Measurements from ENCODE around the gene ADTRP.

ADTRP gene

DNA sequence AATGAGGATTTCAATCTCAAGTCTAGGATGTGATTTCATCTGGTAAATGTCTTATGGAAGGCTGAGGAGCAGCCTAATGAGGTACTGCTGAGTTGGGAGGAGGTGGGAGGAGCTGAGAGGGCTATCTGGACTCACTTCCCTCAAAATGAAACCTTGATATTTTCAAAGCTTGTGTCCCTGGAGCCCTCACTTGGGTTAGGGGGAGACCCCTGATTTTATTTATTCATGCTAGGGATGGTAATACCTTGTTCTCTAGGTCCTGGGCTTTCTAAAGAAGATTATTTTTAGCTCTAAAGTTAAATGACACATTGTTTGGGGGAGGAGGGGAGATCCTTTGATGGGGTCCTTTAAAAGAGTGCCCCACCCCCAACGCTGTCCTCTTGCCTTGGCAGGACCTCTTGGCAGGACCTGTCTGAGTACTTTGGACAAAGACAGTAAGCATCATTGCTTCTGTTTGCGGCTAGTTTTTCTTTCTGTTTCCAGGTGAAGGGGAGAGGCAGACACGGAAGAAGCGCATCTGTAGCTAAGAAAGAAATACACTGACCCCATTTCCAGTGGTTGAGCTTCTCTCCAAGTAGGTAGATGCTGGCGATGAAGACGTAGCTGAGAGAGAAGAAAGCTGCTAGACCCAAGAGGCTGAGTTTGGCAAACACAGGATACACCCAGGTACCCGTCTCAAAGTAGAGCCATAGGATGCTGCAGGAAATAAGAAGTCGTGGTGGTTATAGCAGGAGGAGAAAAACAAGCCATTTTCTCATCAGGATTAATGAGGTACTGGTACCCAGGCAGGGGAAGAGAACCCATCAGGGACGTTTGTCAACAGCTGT lies 55.6 kb downstream of the ADTRP start:
- DNase-seq: peak in 1 of 5 experiments; percentile 37

DNA sequence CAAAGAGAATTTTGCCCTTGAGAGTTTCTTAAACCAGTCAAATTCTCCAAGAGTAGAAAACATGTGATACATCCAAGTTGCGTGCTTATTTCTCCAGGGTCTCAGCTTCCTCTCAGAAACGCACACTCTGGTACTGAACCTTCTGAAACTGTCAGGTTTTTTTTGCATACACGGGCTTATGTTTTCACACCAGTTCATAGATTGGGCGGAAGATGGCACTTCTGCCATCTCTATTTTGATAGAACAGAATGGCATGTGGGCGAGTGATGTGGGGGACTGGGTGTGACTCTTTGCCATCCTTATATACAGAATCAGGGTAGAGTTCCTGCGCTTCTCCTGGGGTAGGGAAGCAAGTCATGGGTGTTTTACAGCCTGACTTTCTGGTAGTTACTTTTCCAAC lies 56.4 kb downstream of the ADTRP start:
- DNase-seq: peak in 1 of 5 experiments; percentile 61

DNA sequence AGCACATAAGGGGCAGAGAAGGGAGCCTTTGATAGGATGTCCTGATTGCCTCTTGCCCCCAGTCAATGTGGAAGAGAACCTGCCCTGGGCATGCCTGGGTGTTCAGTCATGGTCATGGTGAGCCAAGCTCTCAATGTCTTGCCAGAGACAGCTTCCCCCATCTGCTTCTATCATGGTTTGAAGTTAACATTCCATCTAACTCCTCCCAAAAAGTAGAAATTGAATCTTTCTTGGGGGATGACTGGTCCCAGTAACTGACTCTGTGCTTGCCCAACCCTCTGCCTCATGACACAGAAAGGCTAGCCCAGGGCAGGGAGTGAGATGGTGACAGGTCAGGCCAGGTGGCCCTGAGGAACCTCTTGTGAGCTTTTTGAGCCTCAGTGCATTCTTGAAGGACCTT lies 60.1 kb downstream of the ADTRP start:
- no peak for DNase-seq

DNA sequence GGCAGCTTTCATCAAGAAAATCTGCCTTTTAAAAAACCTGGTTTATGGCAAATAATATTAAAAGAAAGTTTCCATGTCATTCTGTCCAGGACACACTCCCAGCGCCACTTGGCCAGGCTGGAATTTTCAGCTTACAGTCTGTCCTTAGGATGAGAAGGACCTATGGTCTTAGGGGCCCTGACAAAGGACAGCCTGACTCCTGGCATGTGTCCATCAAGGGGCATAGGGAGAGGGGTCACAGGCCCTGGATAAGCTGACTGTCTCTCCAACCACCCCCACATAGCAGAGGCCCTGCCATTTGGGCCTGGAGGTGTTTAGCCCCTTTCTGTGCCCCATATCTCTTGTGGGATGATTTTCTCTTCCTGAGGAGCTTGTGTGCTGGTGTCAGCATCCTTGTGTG lies 60.6 kb downstream of the ADTRP start:
- no peak for DNase-seq

DNA sequence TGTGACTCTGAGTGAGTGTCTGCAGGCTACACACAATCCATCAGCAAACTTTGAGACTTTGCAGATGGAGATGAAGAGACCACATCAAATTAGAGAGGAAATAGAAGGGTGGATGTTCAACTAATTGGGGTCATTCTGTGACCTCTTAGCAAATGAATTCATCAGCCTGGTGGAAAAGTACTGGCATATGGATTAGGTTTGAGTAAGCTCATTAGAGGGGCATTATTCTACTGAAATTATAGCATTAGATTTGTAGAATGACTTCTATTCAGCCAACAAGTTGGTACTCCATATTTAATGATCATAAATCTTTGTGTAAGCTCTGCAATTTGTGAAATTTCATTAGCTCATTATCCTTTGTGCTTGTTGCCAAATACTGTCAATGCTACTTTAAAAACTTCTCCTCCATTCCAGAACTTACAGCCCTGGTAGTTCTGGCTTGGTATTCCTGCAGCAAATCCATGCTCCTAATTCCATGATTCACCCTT lies 63.8 kb downstream of the ADTRP start:
- no peak for DNase-seq

DNA sequence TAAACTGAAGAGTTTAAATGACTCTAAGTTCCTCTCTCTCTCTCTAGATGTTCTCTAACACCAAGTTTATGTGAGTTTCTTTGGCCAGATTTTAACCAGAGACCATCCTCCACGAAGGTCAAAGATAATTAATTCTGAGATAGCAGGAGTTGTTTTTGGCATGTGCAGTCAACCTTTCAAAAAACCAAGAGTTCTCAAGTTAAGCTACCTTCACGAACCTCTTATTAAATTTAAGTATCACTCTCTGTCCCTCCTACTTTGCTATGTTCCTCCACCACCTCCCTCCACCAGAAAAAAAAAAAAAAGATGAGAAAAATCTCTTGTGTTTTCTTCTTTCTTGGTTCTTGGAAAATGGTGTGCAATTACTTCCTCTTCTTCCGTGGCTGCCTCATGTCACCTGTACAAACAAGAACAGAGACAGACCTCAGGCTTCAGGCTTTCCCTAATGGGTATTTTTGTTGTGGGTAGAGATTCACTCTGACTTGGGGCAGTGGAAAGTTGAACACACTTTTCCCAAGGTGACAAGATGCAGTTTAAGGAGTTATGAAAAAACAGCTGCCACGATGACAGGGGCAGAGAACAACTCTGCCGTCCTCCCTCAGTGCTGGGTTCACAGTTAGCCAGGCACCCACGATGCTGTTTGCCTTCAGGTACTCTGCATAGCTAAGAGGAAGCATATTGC lies 64.3 kb downstream of the ADTRP start:
- DNase-seq: peak in 1 of 5 experiments; percentile 53

DNA sequence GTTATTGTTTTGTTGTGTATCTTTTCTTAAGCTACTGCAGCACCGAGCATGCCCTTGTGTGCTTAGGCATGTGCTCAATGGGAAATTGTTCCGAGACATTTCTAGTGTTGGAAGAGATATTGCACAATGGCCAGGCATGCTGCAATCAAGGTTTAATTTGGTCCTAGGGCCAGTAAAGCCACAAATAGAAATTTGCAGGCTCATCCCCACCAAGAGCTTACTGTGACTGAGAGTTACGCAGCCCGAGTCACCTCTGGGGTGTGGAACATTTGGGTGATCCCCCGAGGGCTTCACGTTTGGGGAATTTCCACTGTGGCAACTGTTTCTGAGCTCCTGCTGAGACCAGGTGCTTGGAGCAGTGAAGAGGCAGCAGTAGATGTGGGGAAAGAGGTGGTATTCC lies 65.8 kb downstream of the ADTRP start:
- no peak for DNase-seq

DNA sequence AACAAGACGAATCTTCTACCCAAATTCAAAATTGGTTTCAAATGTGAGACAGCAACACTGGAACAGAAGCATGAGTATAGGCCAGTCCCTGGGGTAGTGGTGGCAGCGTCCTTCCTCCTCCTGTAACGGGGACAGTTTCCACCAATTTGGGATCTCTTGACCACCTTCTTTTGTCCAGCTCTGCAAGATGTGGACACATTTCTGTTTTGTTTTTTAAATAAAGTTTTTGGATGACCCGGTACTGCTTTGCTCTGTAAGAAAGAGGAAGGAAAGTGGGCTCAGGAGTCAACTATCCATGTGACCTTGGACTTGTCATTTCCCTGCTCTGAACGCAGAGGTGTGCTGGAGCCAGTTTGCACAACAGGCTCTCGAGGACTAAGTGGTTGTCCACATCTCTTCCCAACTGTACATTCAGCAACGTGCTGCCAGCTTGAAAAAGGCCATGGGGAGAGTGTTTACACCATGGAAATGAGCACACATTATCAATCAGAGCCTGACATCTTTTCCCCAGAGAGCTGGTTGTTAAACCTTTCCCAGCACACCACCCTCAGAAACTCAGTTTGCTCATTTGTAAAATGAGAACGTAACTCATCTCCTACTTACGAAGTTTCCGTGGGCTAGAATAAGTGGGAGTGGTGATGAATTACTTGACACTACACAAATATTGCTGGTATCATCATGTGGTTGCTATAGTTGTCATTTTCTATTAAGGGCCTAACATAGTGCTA lies 66.5 kb downstream of the ADTRP start:
- DNase-seq: peak in 1 of 5 experiments; percentile 24

DNA sequence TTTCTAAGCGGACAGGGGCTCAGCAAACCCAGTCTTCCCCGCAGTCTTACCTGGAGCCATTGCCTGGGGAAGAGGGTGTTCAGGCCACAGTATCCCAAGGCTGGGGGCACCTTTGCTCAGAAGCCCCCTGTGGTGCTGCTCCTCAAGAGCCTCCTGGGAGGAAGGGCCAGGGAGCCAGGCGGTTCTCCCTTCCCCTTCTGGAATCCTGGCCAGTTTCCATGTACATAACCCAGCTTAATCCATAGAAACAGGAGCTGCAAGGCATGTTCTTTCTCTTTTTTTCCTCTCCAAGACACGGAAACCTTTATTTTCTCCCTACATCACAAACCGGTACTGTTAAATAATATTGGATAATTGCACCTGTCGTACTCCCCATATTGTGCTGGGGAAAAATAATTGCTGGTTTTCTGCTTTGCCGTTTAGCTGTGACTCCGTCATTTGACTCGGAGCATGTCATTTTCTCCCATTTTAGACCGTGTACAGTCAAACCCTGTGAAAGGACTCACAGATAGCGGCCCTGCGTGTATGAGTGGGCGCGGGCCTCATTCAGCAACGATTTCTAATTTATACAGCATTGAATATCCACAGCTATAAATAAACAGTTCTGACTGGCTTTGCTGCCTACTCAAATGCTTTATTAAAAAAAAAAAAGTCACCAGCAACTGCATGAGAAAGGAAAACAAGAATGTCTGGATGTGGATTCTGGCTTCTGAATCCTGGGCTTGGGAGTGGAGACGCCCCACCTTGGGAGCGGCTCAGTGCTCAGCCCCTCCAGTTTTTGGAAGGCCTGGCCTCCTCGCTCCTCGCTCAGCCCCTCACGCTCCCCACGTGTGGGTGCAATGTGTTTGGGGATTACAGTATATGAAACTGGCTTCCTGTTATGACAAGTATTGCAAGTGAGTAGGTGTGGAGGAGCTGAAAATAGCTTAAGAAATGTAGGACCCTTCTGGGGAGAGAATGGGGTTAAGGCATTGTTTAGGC lies 67.3 kb downstream of the ADTRP start:
- DNase-seq: peak in 2 of 5 experiments; percentile 71 to 80

DNA sequence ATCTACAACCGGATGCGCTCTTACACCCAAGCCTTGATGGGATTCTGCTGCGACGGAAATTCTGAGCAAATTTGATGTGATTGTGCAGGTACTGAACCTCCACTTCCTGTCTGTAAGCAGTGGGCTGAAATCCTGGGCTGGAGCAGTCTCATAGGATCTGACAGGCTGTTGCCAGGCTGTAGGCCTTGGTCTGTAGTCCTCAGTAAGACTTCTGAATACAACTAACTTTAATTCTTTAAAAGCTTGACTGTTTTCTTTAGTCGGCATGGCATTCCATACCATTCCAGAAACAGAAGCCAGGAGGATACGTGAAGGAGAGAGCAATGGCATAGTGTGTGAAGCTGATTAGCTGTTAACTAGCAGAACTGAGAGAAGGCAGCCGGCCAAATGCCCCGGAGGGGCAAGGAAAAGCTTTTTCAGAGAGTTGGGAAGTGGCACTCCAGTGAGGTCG lies 68.3 kb downstream of the ADTRP start:
- DNase-seq: peak in 2 of 5 experiments; percentile 15 to 88

DNA sequence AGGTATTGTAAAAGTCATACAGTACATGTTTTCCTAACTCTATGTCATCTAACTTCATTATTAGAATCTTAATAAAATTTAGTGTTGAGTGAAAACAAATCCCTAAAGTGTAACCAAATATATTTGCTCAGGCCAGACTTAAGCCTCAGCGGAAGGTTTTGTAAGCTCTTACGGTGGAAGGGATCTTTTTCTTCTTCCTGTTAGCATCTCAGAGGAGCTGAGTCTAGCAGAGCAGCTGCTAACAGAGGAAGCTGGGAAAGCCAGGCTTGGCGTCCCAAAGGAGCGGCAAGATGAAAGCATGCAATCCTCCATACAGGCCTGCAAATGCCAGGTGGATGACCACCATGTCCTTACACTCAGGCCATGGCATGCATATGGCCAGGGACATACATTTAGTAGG lies 72.4 kb downstream of the ADTRP start:
- DNase-seq: no peak

DNA sequence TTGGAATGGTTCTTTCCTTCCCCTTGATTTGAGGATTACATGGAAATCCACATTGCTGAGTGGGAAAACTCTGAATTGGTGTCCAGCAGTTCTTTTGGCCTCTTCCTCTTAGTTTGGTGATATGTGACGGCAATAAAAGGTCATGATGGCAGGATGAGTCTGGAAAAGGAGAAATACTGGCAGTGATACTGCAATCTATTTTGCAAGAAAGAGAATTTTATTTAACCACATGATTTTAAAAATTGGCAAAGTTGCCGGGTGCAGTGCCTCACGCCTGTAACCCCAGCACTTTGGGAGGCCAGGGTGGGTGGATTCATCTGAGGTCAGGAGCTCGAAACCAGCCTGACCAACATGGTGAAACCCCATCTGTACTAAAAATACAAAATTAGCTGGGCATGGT lies 73.1 kb downstream of the ADTRP start:
- no peak for DNase-seq

DNA sequence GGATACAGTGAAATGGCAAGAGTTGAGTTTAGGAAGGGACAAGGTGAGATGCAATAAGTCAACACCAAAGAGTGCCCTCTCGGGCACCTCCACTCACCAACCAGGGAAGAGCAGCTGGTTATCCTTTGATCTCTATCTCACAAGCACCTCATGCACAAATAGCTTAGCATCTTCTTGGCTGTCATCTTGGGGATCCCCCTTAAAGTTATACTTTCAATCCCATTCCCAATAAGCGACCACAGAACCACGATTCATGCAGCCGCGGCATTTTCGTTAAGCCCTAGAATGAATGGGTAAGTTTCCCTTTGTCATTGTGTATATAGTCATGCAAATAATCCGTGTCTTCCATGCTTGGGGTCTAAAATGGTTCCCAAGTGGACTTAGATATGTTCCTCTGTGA lies 73.5 kb downstream of the ADTRP start:
- peak in 1 of 5 experiments; percentile 27 for DNase-seq

DNA sequence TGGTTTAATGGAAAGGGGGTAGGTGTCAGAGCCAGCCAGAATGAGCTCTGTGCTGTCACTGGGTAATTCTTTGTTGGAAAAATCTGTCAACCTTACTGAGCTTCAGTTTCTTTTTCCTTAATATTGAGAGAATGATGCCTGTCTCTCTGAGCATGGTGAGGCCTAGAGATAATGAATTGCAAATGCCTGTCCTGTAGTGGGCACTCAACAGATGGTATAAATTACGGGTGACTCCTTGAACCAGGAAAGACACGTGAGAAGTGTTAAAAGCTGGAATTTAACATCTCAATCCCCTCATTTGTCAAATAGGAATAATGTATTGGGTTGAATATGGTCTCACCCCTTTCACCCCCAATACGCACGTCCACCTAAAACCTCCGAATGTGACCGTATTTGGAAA lies 74.9 kb downstream of the ADTRP start:
- DNase-seq: no peak

DNA sequence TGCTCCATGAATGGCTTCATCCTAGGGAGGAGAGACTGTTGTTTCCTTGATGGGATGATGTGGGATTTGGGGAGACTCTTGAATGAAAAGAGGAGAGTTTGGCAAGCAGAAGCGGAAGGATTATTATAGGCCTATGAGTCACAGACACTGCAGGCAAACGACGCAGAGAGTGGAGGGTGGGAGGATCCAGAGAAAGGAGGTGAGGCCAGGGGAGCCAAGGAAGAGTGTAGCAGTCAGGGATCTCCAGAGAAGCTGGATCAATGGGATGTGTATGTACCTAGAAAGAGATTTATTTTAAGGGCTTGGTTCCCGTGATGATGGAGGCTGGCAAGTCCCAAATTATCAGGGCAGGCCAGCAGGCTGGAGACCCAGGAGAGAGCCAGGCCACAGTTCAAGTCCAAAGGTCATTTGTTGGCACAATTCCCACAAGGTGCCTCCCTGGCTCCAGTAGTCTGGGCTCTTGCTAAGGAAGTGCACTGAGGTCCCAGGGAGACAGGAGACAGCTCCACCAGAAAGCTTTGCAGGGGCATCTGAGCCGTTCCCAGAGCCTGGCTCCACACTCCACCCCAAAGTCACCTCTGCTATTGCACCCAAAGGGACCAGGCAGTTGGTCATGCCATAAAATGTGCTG lies 76.0 kb downstream of the ADTRP start:
- DNase-seq: no peak

DNA sequence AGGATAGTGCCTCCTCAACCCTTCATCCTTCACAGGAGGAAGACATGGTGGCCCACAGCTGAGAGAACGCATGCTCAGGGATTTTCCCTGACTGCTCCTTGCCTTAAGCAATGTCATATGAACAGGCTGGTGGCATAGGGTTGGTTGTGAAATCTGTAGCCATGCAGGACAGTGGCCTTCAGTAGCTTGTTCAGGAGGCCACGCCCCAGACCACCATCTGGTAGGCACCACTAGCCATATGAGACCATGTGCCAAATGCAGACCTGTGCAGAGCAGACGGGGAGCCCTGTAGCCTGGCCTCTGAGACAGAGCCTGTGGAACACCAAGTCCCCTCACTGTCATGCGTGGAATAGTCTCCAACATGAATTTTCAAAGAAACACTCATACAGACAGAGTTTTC lies 76.5 kb downstream of the ADTRP start:
- no peak for DNase-seq

DNA sequence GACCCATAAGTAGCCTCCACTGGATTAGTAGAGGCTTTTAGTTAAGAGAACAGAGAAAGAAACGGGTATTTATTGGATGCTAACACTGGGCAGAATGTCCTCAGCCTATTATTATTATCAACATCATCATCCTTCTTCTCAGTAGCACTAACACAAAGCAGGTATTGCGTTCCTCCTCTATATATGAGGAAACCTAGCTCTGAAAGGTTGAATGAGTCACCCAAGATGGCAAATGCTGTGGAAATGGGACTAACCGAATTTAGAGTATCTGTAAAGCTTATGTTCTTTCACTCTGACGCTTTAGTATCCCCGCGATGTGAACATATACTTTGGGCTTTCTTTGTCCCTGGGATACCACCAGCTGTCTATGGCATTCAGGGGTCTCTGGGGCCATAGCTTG lies 77.0 kb downstream of the ADTRP start:
- DNase-seq: no peak

DNA sequence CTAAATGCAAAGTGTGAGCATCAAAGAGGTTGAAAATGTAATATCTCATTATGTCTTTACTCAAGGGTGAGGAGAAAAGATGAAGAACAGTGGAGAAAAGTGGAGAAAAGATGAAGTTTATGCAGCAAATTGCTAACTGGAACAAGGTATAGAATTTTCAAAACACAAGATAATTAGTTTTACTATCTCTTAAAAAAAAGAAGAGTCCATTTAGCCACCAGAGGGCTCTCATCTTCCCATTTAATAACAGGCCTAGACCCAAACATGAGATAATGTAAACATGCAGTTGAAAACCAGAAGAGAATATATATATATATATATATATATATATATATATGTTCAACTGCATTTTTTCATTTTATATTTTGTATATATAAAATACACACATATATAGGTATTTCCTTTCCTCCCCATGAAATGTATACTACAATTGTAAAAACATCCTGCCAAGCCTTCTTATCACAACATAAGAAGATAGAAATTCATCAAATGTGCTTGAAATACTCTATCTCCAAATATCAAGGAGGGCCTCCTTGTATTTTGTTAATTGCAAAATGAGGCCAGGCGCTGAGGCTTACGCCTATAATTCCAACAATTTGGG lies 78.4 kb downstream of the ADTRP start:
- DNase-seq: peak in 1 of 5 experiments; percentile 70

DNA sequence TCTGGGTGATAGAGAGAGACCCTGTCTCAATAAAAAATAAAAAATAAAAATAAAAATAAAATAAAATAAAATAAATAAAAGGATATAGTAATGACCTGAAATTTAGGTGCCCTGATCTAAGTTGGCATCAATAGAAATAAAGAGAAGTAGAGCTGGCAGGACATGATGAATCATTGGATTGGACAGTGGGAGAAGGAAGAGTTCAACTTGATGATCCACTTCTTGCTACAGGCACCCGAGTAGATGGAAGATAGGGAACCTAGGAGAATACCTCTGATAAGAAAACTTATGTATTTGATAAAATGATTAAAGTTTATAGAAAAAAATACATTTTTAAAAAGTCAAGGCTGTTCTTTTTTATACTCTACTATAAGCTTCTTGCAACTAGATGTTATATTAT lies 79.0 kb downstream of the ADTRP start:
- DNase-seq: no peak

DNA sequence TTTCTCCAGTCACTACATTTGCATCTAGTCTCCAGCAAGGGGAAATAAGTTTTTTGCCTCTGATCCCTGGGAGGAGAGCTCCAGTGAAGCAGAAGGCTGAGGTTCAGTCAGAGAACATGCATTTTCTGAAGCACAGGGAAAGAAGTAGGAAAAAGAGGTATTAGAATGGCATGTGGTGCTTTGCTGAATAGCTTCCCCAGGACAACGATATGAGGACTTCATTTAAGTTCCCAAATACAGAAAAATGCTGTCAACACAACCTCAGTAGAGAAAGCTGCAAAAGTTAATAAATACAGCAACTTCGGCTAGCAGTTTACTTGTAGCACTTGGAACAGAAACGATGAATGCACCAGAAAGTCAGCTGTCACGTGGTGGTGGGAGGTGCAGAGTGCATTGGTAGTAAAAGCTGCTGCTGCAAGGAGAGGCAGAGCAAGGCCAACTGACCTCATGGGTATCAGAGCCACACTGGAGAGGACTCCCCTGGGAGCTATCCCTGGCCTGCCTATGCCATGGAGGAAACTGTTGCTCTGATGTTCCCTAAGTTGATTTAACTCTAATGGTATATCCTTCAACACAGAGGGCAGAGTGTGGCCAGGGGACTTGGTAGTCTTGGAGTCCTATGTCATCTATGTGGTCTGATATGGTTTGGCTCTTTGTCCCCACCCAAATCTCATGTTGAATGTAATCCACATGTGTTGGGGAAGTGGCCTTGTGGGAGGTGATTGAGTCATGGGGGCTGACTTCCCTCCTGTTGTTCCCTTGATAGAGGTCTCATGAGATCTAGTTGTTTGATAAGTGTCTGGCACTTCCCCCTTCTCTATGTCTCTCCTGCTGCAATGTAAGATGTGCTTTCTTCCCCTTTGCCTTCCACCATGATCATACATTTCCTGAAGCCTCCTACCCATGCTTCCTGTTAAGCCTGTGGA lies 85.9 kb downstream of the ADTRP start:
- DNase-seq: peak in 1 of 5 experiments; percentile 13

All from T-helper 2 cell (primary cell).